GM21360 (cell line): Measurements from ENCODE around the gene RP9.

Experiments
- ATAC-seq: cut with Tn5 transposase; IDR thresholded peaks from one replicate; pipeline ENCODE4 v1.9.1; 2021; ENCODE audit warnings: mild to moderate bottlenecking, moderate library complexity; ENCODE audit not compliant: unreplicated experiment

Gene RP9, protein sequence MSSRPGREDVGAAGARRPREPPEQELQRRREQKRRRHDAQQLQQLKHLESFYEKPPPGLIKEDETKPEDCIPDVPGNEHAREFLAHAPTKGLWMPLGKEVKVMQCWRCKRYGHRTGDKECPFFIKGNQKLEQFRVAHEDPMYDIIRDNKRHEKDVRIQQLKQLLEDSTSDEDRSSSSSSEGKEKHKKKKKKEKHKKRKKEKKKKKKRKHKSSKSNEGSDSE

DNA sequence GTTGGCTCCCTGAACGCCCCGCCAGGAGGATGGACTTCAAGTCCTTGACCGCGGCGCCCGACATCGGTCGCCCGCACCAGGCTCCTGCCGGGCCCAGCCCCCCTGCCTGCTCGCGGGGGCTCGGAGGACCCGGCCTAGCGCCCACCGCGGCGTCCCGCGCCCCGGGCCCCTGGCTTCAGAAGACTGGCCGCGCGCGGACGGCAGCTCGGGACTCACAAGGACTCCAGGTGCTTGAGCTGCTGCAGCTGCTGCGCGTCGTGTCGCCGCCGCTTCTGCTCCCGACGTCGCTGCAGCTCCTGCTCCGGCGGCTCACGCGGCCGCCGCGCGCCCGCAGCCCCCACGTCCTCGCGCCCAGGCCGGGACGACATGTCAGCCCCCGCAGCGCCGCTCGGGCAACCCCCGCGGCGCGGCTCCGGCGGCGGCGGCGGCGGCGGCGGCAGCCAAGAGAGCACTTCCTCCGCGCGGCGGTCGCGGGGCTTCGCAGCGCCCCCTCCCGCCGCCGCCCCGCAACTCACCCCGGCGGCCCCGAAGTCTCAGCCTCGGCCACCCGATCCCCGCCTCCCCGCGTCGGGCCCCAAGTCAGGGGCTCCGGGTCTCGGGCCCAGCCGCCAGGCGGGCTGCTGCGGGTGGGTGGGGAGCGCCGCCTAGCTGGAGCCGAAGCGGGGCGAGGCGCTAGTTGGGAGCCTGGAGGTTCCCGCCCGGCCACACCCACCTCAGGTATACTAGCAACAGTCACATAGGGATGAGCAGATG, at the start of gene RP9:
RP9 (minus strand) TSS at position 400 of the 753 bp plus-strand sequence; CDS start at position 368, 32 bp downstream.
- ATAC-seq, result peak; percentile 90

DNA sequence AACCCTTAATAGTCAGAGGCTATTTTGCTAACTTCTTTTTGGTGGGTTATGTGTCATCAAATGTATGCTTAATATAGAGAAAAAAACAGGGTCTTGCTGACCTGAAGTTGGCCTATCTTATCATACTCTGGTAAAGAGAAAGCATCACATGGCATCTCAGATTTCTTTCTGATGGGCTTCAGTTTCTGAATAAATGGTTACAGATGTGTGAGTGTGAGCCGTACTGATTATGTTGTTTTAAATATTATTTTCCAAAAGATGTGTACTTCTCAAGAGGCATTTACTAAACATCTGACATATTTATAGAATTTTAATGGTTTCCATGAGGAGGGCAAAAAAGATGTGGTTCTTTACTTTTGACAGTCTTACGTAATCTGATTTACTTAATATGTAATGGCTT, 48.6 kb upstream of the RP9 start:
- ATAC-seq, result no peak

DNA sequence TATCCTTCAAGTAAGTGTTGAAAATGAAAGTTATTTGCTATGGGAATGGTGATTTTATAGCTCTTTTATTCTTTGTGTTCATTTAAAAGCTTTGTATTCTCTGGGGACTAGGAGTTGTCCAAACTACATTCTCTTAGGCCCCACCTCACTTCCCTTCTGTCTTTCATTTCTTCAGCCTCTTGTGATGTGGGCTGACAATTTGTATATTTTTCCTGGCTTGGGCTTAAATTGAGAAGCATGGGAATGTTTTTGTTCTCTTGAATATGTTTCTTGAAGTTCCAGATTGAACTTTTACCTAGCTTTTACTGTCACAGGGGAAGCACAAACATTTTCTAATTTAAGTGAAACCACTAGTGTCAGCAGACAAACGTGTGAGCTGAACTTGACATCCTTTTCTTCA, 48.1 kb upstream of the RP9 start:
- ATAC-seq, result no peak

DNA sequence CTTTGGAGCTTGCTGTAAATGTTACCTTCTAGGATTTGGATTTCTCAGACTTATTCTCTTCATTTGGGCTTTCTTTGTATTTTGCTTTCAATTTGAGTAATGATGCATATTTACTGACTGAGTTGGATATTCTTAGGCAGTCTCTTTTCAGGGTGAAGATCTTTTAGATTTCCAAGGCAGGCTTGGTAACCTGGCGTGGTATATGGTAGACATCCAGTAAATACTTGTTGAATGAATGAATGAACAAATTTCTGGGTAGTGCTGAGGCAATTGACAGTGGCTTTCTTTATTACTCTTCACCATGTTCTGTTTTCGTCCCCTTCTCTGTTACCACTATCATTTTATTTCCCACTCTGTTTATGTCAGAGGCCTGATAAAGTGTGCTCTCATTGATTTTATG, 47.2 kb upstream of the RP9 start:
- no peak for ATAC-seq

DNA sequence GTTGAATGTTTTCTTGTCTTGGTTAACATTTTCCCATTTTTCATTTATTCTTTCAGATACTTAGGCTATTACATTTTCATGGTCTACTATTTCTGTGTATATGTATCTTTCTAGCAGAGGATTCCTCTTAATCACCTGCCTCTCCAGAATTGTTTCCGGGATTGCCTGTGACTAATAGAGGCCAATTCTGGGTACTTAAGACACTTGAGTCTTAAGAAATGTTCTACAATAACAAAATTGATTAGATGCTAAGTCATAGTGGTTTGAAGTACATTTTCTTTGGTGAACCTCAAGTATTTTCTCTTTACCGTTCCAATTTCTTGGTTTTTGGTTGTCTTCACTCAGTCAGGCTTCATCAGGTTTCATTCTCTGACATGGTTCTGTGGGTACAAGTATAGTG, 46.6 kb upstream of the RP9 start:
- no peak for ATAC-seq

DNA sequence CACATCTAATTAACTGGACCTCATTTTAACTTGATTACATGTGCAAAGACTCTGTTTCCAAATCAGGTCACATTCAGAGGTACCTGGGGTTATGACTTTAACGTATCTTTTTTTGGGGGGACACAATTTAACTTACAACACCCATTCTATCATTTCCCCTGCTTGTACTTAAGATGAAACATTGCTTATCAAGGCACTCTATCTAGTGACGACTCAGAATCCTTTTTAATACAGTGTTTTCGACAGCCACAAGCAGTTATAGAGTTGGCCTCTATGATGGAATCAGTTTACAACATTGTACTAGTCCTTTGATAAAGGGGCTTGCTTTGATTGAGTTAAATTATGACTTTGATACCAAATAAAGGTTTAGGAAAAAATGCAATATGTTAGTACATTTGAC, 42.9 kb upstream of the RP9 start:
- ATAC-seq, result no peak

DNA sequence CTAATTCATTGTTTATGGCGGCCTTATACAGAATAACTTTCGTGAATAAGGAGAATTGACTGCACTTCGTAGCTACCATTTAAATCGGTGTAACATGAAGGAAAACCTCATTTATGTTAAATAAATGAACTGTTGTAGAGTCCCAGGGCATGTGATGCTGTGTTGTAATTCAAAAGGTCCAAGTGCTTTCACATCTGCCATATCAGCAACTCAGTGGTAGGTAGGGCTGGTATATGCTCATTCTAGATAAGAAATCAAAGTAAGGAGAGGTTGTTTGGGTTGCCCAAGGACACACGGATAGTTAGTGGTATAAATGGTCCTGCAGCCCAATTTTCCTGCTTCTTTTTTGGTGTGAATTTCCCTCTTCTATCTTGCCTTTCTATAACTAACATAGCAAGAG, 36.0 kb upstream of the RP9 start:
- no peak for ATAC-seq

DNA sequence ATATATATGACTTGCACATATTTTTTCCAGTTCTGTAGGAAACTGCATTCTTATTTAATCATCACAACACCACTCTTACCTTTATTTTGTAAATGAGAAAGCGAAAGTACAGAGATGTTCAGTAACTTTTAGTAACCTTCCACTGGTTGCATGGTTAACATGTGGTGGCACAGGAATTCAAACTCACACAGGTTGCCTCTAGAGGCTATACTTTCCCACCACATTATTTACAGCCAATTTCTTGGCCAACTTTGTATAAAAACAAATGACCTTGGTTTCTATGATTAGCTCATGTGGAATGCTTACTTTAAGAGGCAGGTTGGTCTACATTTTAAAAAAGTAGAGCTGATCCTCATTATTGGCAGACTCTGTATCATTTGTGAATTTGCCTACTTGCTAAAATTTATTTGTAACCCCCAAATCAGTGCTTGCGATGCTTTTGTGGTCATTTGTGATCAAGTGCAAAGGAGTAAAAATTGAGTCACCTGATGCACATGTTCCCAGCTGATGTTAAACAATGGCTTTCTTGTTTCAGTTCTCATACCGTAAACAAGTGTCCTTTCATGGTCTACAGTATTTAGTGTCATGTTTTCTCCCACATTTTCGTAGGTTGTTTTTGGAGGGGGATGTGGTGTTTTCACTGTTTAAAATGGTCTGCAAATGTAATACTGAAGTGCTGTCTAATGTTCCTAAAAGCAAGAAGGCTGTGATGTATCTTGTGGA, 35.0 kb upstream of the RP9 start:
- no peak for ATAC-seq

DNA sequence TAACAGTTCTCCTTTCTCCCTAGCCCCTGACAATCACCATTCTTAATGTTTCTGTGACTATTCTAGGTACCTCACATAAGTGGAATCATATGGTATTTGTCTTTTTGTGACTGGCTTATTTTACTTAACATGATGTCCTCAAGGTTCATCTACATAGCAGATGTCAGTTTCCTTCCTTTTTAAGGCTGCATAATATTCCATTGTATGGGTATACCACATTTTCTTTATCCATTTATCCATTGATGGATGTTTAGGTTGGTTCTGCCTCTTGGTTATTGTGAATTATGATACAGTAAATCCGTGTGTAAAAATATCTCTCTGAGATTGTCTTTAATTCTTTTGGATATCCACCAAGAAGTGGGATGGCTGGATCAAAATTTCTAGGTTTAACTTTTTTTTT, 33.4 kb upstream of the RP9 start:
- ATAC-seq, result no peak

DNA sequence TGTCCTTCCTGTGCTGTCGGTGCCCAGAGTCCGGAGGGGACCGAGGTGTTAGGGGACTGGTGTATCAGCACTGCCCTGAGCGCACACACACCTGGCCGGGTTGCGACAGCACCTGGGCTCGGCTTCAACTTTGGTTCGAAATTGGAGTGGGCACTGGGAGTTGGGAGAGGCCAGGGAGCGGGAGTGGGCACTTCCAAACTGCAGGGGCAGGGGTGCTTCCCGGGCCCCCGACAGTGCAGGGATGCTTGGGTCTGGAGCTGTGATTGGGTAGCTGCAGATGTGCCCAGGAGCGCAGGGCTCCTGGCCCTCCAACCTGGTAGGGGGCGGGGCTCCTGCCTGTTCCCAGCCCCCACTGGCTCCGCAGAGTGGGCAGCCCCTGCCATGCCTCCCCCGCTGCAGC, 27.9 kb upstream of the RP9 start:
- ATAC-seq, result no peak

DNA sequence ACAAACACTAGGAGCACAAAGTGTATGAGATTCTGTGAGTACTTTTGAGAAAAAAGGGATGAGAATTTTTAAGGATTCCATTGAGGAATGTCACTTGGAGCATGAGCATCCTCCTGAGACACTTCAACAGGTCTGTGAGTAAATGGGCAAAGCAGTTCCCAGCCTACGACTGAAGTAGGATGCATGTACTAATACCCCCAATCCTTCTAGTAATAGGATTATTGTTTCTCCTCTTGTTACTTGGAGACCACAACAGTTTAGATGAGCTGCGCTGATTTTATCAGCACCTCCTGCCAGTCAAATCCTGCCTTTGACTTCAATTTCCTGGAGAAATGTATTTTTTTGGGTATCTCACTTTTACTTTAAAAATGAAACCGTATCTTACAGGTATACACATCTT, 21.0 kb upstream of the RP9 start:
- no peak for ATAC-seq

DNA sequence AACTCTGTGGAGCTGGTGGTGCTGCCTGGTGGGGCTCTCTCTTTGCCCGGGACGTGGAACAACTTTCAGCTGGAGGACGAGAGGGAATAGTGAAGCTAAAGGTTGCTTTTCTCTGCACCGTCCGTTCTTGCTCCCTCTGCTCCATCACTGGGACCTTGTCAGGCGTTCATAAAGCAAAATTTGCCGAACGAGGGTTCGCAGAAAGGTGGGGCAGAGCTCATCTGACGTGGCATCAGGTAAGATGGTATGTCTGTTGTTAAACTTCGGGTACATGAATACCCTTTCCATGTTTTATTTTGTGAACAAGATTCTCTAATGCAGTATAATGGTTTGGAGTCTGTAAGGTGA, 20.6 kb upstream of the RP9 start:
- no peak for ATAC-seq

DNA sequence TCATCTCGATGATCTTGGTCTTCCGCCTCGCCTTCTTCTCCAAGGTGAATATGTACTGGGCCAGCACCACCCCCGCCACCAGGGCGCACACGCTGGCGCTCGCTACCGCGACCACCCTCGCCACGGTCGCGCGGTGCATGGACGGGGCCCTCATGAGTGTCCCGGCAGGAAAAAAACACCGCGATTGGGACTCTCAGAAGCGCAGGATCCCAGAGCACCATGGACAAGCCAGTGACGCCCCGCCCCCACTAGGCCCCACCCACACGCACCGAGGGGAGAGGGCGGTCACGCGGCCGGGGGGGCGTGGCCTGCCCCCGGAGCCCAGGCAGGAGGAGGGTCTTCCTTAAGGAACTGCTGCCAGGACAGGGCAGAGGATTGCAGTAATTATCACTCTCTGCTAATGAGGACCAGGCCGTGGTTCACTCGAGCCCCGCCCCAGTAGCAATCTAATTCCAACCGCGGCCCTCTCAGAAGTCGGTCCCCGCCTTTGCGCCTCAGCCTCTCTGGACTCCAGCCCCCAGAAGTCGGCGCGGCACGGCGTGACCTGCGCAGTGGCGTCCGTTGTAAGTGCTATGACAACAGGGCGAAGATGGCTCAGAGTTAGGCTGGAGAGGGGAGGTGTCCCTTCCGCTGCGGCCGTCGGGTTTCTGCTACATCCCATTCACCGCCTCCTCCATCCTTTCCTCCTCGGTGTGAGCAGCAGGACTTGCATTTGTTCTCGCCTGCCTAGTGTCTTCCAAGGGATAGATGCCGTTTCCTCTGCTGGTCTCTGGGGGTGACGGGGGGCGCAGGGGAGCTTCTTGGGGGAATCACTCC, 20.0 kb upstream of the RP9 start, which contains the start of gene BBS9:
BBS9 (plus strand) TSS at position 575 of the 816 bp plus-strand sequence. CDS start 16,689 bp downstream, outside the sequence.
- ATAC-seq, result peak; percentile 99

DNA sequence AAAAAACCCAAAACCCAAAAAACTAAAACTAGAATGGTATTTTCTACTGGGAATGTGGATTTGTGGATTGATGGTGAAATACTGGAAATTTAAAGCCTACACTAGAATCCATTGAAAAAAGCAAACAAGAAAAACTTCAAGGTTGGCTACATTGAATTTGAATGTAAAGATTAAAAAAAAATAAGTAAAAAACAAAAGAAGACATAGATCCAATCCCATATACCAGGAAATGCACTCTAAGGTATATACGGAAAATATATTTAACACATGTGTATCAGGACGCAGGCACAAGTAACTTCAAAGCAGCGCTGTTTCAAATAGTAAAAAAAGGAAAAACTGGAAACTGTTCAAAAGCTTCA, 19.4 kb upstream of the RP9 start:
- ATAC-seq, result no peak

DNA sequence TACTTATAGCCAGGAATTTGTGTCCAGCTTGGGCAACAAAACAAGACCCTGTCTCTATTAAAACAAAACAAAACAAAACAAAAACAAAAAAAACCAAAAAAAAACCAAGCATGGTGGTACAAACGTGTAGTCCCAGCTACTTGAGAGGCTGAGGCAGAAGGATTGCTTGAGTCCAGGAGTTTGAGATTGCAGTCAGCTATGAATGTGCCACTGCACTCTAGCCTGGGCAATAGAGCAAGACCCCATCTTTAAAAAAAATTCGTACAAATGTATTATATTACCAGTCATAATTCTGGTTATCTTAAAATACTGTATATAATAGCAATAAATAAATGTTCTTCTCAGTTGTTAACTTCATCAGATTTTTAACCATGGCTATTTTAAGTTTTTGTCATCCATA, 17.9 kb upstream of the RP9 start:
- ATAC-seq, result no peak

DNA sequence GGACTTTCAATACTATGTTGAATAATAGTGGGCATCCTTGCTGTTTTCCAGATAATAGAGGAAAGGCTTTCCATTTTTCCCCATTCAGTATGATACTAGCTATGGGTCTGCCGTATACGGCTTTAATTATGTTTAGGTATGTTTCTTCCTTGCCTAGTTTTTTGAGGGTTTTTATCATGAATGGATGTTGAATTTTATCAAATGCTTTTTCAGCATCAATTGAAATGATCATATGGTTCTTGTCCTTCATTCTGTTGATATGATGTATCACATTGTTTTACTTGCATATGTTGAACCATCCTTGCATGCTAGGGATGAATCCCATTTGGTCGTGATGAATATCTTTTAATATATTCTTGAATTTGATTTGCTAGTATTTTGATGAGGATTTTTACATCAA, 9.2 kb upstream of the RP9 start:
- ATAC-seq, result no peak

DNA sequence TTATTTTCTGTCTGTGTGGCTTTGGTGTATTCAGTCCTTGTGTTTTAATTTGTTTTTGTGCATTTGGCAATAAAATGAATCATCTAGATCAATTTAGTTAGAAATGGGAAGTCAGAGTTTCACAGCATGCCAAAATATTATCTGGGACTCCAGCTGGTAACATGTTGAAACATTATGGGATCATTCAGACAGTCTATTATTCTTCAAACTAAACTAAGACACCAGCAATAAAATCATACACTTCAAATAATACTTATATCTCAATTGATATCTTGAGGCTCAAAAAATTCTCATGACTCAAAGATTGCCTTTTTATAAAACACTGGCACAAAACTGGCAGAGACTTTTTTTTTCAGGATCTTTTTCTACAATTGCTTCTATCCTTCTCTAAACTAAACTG, 5.8 kb upstream of the RP9 start:
- no peak for ATAC-seq

DNA sequence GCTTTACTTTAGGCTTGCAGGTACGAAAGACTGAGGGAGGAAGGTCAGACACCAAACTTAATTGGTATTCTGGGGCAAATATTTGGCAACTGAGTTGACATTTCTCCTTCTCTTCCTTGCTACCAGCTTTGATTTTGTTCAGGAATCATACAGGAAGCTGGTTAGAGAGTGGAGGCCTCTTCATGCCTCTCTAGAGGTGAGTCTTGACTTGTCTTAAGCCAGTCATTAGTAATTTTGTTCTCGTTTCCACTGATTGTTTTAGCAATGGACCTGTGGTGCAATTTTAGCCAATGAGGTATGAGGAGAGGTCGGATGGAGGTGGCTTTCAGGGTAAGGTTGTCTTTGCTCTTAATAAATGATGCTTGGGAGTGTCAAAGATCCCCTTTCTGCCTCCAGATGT, 2.4 kb upstream of the RP9 start:
- no peak for ATAC-seq

DNA sequence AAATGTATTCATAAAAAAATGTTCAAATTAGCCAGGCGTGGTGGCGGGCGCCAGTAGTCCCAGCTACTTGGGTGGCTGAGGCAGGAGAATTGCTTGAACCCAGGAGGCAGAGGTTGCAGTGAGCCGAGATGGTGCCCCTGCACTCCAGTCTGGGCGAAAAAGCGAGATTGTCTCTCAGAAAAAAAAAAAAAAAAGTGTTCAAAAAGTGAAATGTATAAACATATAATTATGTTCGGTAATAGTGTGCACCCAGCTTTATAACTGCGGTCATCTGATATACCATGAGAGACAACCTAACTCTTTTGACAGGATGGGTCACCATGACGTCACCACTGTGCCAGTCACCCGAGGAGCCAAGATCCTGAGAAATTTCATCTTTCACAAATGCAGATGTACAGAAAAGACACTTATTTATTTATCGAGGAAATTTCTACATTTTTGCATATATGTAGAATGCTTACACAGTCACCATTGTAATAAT, 594 bp upstream of the RP9 start:
- ATAC-seq, result no peak

DNA sequence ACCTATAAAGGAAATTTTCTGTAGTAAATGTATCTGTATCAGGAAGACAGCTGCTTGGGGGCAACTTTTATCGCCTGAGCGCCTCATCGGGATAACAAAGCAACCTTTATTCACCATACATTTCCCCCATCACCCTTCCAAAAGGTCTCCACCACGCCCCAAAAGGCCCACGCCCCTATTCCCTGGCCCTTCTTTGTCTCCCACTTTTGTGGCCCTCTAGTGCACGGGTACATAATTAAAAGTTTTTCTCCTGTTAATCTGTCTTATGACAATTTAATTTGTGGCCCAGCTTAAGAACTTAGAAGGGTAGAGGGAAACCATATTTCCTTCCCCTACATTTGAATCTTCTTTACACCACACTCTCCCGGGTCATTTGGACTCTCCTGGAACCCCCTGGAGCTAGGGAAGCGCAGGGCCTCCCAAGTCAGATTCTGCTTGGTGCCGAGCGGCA, 625 bp downstream of the RP9 start:
- ATAC-seq, result peak; percentile 4
